C4-2B (cell line): ENCODE measurements around the gene AKAP12.

Experiments
- H3K27ac ChIP-seq: fragments of 450-650 bp; 2 replicates; pipeline ENCODE4 v1.5.1; 2017
- ZFX ChIP-seq: fragments of 450-650 bp; IDR thresholded peaks from 2 replicates; pipeline ENCODE4 v1.6.1; 2017
- TF ChIP-seq, protein P1 (sequence below): fragments of 450-650 bp; conservative IDR thresholded peaks from 2 replicates; pipeline ENCODE4 v1.5.1; 2017; ENCODE audit warnings: mild to moderate bottlenecking

Gene AKAP12

GRCh38 chr6:151390851-151391470 is 151.2 kb downstream of the AKAP12 start:
- H3K27ac ChIP-seq, result peak overlapping the region; percentile 96
- peak; percentile 41 for TF ChIP-seq ZFX
- TF ChIP-seq, protein P1, sequence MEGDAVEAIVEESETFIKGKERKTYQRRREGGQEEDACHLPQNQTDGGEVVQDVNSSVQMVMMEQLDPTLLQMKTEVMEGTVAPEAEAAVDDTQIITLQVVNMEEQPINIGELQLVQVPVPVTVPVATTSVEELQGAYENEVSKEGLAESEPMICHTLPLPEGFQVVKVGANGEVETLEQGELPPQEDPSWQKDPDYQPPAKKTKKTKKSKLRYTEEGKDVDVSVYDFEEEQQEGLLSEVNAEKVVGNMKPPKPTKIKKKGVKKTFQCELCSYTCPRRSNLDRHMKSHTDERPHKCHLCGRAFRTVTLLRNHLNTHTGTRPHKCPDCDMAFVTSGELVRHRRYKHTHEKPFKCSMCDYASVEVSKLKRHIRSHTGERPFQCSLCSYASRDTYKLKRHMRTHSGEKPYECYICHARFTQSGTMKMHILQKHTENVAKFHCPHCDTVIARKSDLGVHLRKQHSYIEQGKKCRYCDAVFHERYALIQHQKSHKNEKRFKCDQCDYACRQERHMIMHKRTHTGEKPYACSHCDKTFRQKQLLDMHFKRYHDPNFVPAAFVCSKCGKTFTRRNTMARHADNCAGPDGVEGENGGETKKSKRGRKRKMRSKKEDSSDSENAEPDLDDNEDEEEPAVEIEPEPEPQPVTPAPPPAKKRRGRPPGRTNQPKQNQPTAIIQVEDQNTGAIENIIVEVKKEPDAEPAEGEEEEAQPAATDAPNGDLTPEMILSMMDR, result no peak

DNA sequence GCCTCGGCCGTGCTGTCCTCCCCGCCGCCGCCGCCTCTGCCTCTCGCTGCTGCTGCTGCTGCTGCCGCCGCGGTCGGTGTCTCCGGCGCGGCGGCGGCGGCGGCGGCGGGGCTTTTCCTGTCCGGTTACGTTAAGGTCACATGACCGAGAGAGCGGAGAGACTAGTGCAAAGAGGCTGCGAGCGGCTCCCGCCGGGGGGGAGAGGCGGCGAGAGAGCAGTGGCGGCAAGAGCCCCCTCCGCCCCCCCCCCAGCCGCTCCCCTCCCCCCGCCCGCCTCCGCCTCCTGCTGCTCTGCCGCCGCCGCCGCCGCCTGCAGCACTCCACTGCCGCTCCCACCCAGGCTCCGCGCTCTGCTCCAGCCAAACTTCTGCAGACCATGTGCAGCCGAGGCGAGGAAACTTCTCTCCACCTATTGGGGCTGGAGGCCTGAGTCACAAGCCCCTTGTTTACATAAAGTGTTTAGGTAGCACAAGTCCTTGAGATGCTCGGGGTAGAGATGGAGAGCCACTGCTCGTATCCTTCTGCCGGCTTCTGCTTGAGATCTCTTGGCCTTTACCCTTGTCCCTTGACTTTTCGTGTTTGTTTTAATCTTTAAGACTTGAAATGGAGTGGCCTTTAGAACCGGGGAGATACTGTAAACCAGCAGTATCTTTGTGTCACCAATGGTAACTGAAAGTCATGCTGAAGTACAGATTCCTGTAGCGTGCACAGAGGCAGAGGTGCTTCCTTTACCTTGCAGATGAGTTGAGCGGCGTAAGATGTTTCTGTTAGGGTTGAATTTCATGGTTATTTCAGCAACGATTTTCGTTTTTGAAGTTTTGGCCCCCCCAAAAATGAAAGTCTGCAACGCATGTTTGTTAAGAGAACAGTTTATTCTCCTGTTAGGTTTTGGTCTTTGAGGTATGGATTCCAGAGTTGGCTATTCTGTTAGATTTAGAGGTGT is 152.0 kb downstream of the AKAP12 start, which contains the start of gene ZBTB2:
TSS of gene ZBTB2 (minus strand) at position 89 of the 943 bp plus-strand sequence. CDS start 17,922 bp downstream, outside the sequence.
- TF ChIP-seq ZFX, result no peak
- TF ChIP-seq, protein P1, result no peak
- H3K27ac ChIP-seq, result peak within 1 kb of the TSS; percentile 96

GRCh38 chr6:151392427-151392826 is 152.7 kb downstream of the AKAP12 start:
- TF ChIP-seq, protein P1, result no peak
- TF ChIP-seq ZFX, result no peak
- H3K27ac ChIP-seq, result no peak overlapping the region

- TF ChIP-seq ZFX, result no peak
- TF ChIP-seq, protein P1, result no peak
- no peak overlapping the region for H3K27ac ChIP-seq
Observed at GRCh38 chr6:151393410-151393809, 153.6 kb downstream of the AKAP12 start.

GRCh38 chr6:151399679-151400078 is 159.9 kb downstream of the AKAP12 start:
- no peak for TF ChIP-seq ZFX
- TF ChIP-seq, protein P1, result no peak
- H3K27ac ChIP-seq, result peak overlapping the region; percentile 29

DNA sequence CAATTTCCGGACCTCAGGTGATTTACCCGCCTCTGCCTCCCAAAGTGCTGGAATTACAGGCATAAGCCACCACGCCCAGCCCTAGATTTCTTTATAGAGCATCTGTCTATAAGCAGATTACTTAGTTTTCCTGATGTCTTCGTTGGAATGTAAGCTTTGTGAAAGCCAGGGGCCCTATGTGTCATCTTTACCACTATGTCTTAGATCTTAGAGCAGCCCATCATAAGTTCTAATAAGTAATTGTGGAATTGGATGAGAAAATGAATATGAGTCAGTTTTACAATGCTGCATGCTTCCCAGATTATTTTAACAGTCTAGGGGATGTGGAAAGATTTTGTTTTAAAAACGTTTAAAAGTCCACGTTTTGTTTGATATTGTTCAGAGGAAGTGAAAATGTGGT is 160.7 kb downstream of the AKAP12 start:
- no peak overlapping the region for H3K27ac ChIP-seq
- TF ChIP-seq, protein P1, result no peak
- no peak for TF ChIP-seq ZFX

DNA sequence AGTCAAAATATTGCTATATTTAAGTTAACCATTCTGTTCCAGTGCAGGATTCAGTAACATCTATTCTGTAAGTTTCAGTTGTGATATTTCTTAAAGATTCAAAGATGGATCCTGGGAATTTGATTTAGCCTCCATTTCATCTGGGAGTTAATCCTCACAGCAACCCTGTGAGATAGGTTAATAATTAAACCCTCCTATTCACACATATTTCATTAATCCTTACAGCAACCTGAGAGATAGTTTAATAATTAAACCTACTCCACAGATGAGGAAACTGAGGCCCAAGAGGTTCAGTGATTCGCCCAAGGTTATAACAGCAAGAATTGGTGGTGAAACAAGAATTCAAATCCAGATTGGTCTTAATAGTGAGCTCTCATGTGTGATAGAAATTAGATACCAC is 162.5 kb downstream of the AKAP12 start:
- TF ChIP-seq, protein P1, result no peak
- TF ChIP-seq ZFX, result no peak
- H3K27ac ChIP-seq, result no peak overlapping the region
